ENCODE measurements around the gene MYF5.

GRCh38 chr12:80677994-80678393 is 38.7 kb upstream of the MYF5 start:
- TF ChIP-seq ZNF274 (IDR thresholded peaks at IDR 0.05; ENCODE audit: low read length) (no peak), ZNF274 (tag by site-specific recombination; IDR thresholded peaks at IDR 0.05; ENCODE audit: borderline replicate concordance) (no peak), CTCF (tag by site-specific recombination; IDR thresholded peaks at IDR 0.05) (no peak)
